Measurements from ENCODE around the gene SPRYD7. TPM values are rescaled to one million over a fixed set of nuclear protein-coding genes. Genes with fewer than 3 reads are reported as not detected.
"Not testable (repeated sequence)": the region's sequence is repeated elsewhere in the genome, so short reads cannot be mapped to it uniquely, and the experiment has no call there.

The SPRYD7 gene
- total RNA-seq, 4 donors from 2014 or later = 11.1 to 15.7 (median 13.1) TPM

GRCh38 chr13:49932868-49933267 is 3.3 kb downstream of the SPRYD7 start:
- no peaks in the 10 kb centered on the region for H3K27me3 ChIP-seq
- in situ Hi-C loops (cut with MboI; ENCODE audit: low pct_ligation_motif_present in 1 of 4, low pct_unique_long_range_greater_than_20kb in 1 of 4, low sequenced_read_pairs in 3 of 4) (no loop called here), intact Hi-C loops (cut with DNase I; ENCODE audit: low total_unique reads) (no loop called here)
- peaks cover 0 to 24% (median 12%) of the 10 kb centered on the region in 4 donors for H3K4me1 ChIP-seq
- peaks cover 0 to under 1% (median 0%) of the 10 kb centered on the region in 4 donors for H3K36me3 ChIP-seq
- no peak for DNase-seq
- TF ChIP-seq CTCF (IDR thresholded peaks at IDR 0.05) (no peak), POLR2A (IDR thresholded peaks at IDR 0.05) (no peak), POLR2AphosphoS5 (IDR thresholded peaks at IDR 0.05) (no peak), EP300 (IDR thresholded peaks at IDR 0.05; ENCODE audit: low read depth) (no peak)
- WGBS, 2 donors (ENCODE audit: low coverage in 1 of 2) = 67% methylated on average over 1 of the region's 1 CpG; no CpG with 5 or more reads in 1 of the 2 donors
- no peak overlapping the region for H3K27ac ChIP-seq
- H3K9me3 ChIP-seq = no peaks in the 10 kb centered on the region
- H3K4me3 ChIP-seq = no peak overlapping the region

GRCh38 chr13:49932066-49932465 is 4.1 kb downstream of the SPRYD7 start:
- Histone ChIP-seq H3K36me3 (peaks cover 0 to 7% (median 3%) of the 10 kb centered on the region in 4 donors), H3K4me3 (no peak overlapping the region), H3K27ac (no peak overlapping the region), H3K9me3 (no peaks in the 10 kb centered on the region), H3K27me3 (no peaks in the 10 kb centered on the region), H3K4me1 (peaks cover 0 to 16% (median 8%) of the 10 kb centered on the region in 4 donors)
- DNase-seq = no peak
- in situ Hi-C loops (cut with MboI; ENCODE audit: low pct_ligation_motif_present in 1 of 4, low pct_unique_long_range_greater_than_20kb in 1 of 4, low sequenced_read_pairs in 3 of 4) (no loop called here), intact Hi-C loops (cut with DNase I; ENCODE audit: low total_unique reads) (no loop called here)
- WGBS, 2 donors (ENCODE audit: low coverage in 1 of 2) = 87 to 95% methylated on average over 2 of the region's 2 CpGs
- no peak for TF ChIP-seq EP300 (IDR thresholded peaks at IDR 0.05; ENCODE audit: low read depth)
- no peak for TF ChIP-seq CTCF (IDR thresholded peaks at IDR 0.05)
- no peak for TF ChIP-seq POLR2AphosphoS5 (IDR thresholded peaks at IDR 0.05)
- no peak for TF ChIP-seq POLR2A (IDR thresholded peaks at IDR 0.05)

GRCh38 chr13:49927755-49928154 is 8.4 kb downstream of the SPRYD7 start:
- intact Hi-C loops (cut with DNase I; ENCODE audit: low total_unique reads) (no loop called here), in situ Hi-C loops (cut with MboI; ENCODE audit: low pct_ligation_motif_present in 1 of 4, low pct_unique_long_range_greater_than_20kb in 1 of 4, low sequenced_read_pairs in 3 of 4) (no loop called here)
- Histone ChIP-seq H3K9me3 (no peaks in the 10 kb centered on the region), H3K27me3 (no peaks in the 10 kb centered on the region), H3K36me3 (peaks cover 0 to 31% (median 13%) of the 10 kb centered on the region in 4 donors), H3K27ac (no peak overlapping the region), H3K4me3 (no peak overlapping the region), H3K4me1 (no peaks in the 10 kb centered on the region)
- DNase-seq = no peak
- TF ChIP-seq POLR2AphosphoS5 (IDR thresholded peaks at IDR 0.05) (no peak), EP300 (IDR thresholded peaks at IDR 0.05; ENCODE audit: low read depth) (no peak), POLR2A (IDR thresholded peaks at IDR 0.05) (no peak)
- WGBS, 2 donors (ENCODE audit: low coverage in 1 of 2) = 74 to 88% methylated on average over 3 of the region's 3 CpGs

GRCh38 chr13:49925881-49926418 is 10.2 kb downstream of the SPRYD7 start:
- WGBS, 2 donors (ENCODE audit: low coverage in 1 of 2) = 68 to 77% methylated on average over 2 of the region's 2 CpGs
- Histone ChIP-seq H3K36me3 (peaks cover 0 to 38% (median 17%) of the 10 kb centered on the region in 4 donors), H3K27ac (no peak overlapping the region), H3K4me3 (no peak overlapping the region), H3K9me3 (no peaks in the 10 kb centered on the region), H3K4me1 (no peaks in the 10 kb centered on the region), H3K27me3 (no peaks in the 10 kb centered on the region)
- no peak for DNase-seq
- in situ Hi-C loops (cut with MboI; ENCODE audit: low pct_ligation_motif_present in 1 of 4, low pct_unique_long_range_greater_than_20kb in 1 of 4, low sequenced_read_pairs in 3 of 4) (no loop called here), intact Hi-C loops (cut with DNase I; ENCODE audit: low total_unique reads) (no loop called here)
- TF ChIP-seq CTCF (IDR thresholded peaks at IDR 0.05) (no peak), POLR2A (IDR thresholded peaks at IDR 0.05) (no peak), POLR2AphosphoS5 (IDR thresholded peaks at IDR 0.05) (no peak), EP300 (IDR thresholded peaks at IDR 0.05; ENCODE audit: low read depth) (no peak)

- Histone ChIP-seq H3K4me1 (no peaks in the 10 kb centered on the region), H3K27me3 (no peaks in the 10 kb centered on the region), H3K36me3 (peaks cover 0 to 58% (median 23%) of the 10 kb centered on the region in 4 donors), H3K9me3 (no peaks in the 10 kb centered on the region), H3K27ac (no peak overlapping the region), H3K4me3 (no peak overlapping the region)
- intact Hi-C loops (cut with DNase I; ENCODE audit: low total_unique reads) = no loop called here
- in situ Hi-C loops (cut with MboI; ENCODE audit: low pct_ligation_motif_present in 1 of 4, low pct_unique_long_range_greater_than_20kb in 1 of 4, low sequenced_read_pairs in 3 of 4) = no loop called here
- TF ChIP-seq POLR2A (IDR thresholded peaks at IDR 0.05) = no peak
- DNase-seq = no peak
Measured at GRCh38 chr13:49922301-49922700, 13.8 kb downstream of the SPRYD7 start.

- in situ Hi-C loops (cut with MboI; ENCODE audit: low pct_ligation_motif_present in 1 of 4, low pct_unique_long_range_greater_than_20kb in 1 of 4, low sequenced_read_pairs in 3 of 4); H3K4me1 ChIP-seq; intact Hi-C loops (cut with DNase I; ENCODE audit: low total_unique reads); H3K4me3 ChIP-seq; DNase-seq; H3K9me3 ChIP-seq; H3K27me3 ChIP-seq; H3K27ac ChIP-seq: not testable (repeated sequence)
- 86 to 92% methylated on average over 4 of the region's 4 CpGs for WGBS, 2 donors (ENCODE audit: low coverage in 1 of 2)
- H3K36me3 ChIP-seq = peaks cover 0 to 61% (median 18%) of the 10 kb centered on the region in 4 donors
Measured at GRCh38 chr13:49920969-49921368, 15.2 kb downstream of the SPRYD7 start.

- H3K36me3 ChIP-seq = peaks cover 0 to 45% (median 17%) of the 10 kb centered on the region in 4 donors
- WGBS, 2 donors (ENCODE audit: low coverage in 1 of 2) = 95 to 100% methylated on average over 4 to 8 of the region's 8 CpGs
- H3K27me3 ChIP-seq; H3K4me3 ChIP-seq; H3K27ac ChIP-seq; in situ Hi-C loops (cut with MboI; ENCODE audit: low pct_ligation_motif_present in 1 of 4, low pct_unique_long_range_greater_than_20kb in 1 of 4, low sequenced_read_pairs in 3 of 4); H3K9me3 ChIP-seq; intact Hi-C loops (cut with DNase I; ENCODE audit: low total_unique reads); DNase-seq; H3K4me1 ChIP-seq: not testable (repeated sequence)
Measured at GRCh38 chr13:49918106-49918505, 18.0 kb downstream of the SPRYD7 start.
